Activated naive CD8-positive, alpha-beta T cell treated with anti-CD3 and anti-CD28 coated beads, Interleukin-2, amount 10 ng/mL, durations not matched to agents 7 days and 5 days (primary cell): ENCODE data around the gene NCSTN. TPM values are rescaled to one million over a fixed set of nuclear protein-coding genes. Genes with fewer than 3 reads are reported as not detected.

Experiments used
- ATAC-seq: fragments of 150-1000 bp; cut with Tn5 transposase; one replicate; pipeline ENCODE4 v1.10.0; 2021; ENCODE audit warnings: low read depth, moderate library complexity
- POLR2A ChIA-PET: fragments of 350-600 bp; sonication (Branson Sonifier 250); formaldehyde crosslinking; loops from one replicate; lab custom pipeline; 2021; ENCODE audit warnings: antibody characterized with exemption; lab: Charles Lee
- DNase-seq: peaks from one replicate; pipeline ENCODE4 v3.0.0; 2021
- H3K27ac Mint-ChIP-seq: one replicate; pipeline ENCODE4 v1.8.0; 2022; ENCODE audit warnings: mild to moderate bottlenecking, mixed read lengths
- H3K27me3 Mint-ChIP-seq: one replicate; pipeline ENCODE4 v1.8.0; 2022; ENCODE audit warnings: mild to moderate bottlenecking, moderate library complexity, mixed read lengths
- H3K36me3 Mint-ChIP-seq: one replicate; pipeline ENCODE4 v1.8.0; 2021; ENCODE audit warnings: mild to moderate bottlenecking, mixed read lengths
- H3K4me1 Mint-ChIP-seq: one replicate; pipeline ENCODE4 v1.8.0; 2021; ENCODE audit warnings: mixed read lengths
- H3K4me3 Mint-ChIP-seq: one replicate; pipeline ENCODE4 v1.8.0; 2022; ENCODE audit warnings: mild to moderate bottlenecking, moderate library complexity, mixed read lengths
- H3K9me3 Mint-ChIP-seq: one replicate; pipeline ENCODE4 v1.8.0; 2021; ENCODE audit warnings: mixed read lengths
- total RNA-seq, 2 experiments: library from RNA; stranded (reverse); gene quantifications; one replicate each; pipeline ENCODE4 v1.2.3, GENCODE V29; 2021

The NCSTN gene
- total RNA-seq: 10 to 100 TPM; 66.6 to 67.1 TPM

DNA sequence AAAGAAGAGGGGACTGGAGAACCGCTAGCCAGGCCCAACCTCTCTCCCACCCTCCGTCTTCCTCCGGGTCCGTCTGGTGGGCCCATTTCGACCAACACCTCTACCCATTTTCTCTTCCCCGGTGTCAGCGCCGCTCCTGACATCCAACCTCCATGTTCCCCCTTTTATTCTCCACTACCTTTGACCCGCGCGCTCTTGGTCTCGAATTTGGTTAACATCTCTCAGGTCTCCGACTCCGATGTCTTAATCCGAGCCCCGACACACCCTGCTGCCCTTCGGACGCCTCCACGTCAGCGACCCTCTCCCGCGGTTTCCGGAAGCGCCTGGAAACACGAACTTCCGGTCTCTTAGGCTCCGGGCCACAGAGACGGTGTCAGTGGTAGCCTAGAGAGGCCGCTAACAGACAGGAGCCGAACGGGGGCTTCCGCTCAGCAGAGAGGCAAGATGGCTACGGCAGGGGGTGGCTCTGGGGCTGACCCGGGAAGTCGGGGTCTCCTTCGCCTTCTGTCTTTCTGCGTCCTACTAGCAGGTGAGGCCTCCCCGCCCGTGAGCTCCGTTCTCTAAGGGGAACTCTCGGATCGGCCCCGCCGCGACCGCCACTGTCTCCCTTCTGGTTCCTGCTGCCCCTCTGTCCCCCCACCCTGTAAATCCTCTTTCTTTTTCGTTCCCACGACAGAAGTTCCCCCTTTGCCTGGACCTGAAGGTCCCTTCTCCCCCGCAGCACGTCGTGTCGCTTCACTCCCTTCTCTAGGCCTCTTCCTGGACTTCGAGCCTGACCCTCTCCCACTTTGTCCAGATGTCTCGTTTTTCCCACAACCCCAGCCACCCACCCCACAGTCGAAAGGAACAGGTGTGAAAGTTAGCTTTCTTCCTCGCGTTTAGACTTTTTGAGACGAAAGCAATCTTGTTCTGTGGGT is at the start of gene NCSTN, which contains the start of gene COPA:
TSS of gene NCSTN (plus strand) at position 431 of the 917 bp plus-strand sequence. CDS start at position 445, 14 bp downstream.
TSS of gene COPA (minus strand) at position 298 of the 917 bp plus-strand sequence. CDS start at position 218, 80 bp downstream.
- Mint-ChIP-seq H3K9me3 (no peaks in the 10 kb centered on the region), H3K36me3 (peaks cover 21% of the 10 kb centered on the region), H3K4me1 (peaks cover 44% of the 10 kb centered on the region), H3K27me3 (no peaks in the 10 kb centered on the region), H3K4me3 (peak within 1 kb of the TSS; percentile 100), H3K27ac (peak within 1 kb of the TSS; percentile 100)
- ATAC-seq: peak; percentile 98
- POLR2A ChIA-PET: interaction anchor here (0.9 to 1.3 kb wide), 2 partner anchors 10 to 58 kb away, joined by 3 read pairs; partner anchors contain the start of gene PEX19
- peak; percentile 84 for DNase-seq

DNA sequence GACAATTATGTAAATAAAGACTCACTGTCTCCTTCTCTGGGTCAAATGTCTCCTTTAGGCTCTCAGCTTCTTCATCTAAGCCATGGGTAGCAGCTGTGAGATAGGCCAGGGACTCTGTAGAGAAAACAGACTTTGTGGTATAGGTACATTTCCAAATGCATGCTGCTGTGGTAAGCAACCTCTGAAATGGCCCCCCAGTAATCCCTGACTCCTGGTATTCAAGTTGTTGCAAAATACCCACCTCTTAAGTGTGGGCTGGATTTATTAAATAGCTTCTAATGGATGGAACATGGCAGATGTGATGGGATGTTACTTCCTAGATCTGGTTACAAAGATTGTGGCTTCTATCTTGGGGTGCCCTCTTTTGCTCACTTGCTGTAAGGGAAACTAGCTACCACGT is 47.1 kb upstream of the NCSTN start:
- Mint-ChIP-seq H3K27me3 (no peaks in the 10 kb centered on the region), H3K9me3 (no peaks in the 10 kb centered on the region), H3K27ac (no peak overlapping the region), H3K4me1 (peaks cover 3% of the 10 kb centered on the region), H3K36me3 (peaks cover 26% of the 10 kb centered on the region), H3K4me3 (no peak overlapping the region)
- POLR2A ChIA-PET: no interaction called here
- ATAC-seq (no peak), DNase-seq (no peak)

DNA sequence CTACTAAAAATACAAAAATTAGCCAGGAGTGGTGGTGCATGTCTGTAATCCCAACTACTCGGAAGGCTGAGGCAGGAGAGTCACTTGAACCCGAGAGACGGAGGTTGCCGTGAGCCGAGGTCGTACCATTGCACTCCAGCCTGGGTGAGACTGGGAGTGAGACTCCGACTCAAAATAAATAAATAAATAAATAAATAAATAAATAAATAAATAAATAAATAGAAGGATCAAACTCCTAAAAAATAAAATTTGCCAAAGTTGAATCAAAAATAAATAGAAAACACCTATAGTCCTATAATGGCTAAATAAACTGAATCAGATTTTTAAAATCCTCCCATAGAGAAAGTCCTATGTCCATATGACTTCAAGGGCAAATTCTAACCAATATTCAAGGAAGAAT is 43.0 kb upstream of the NCSTN start:
- Mint-ChIP-seq H3K36me3 (peaks cover 22% of the 10 kb centered on the region), H3K27me3 (no peaks in the 10 kb centered on the region), H3K4me1 (no peaks in the 10 kb centered on the region), H3K9me3 (no peaks in the 10 kb centered on the region), H3K4me3 (no peak overlapping the region), H3K27ac (no peak overlapping the region)
- DNase-seq (no peak), ATAC-seq (no peak)
- POLR2A ChIA-PET: no interaction called here

DNA sequence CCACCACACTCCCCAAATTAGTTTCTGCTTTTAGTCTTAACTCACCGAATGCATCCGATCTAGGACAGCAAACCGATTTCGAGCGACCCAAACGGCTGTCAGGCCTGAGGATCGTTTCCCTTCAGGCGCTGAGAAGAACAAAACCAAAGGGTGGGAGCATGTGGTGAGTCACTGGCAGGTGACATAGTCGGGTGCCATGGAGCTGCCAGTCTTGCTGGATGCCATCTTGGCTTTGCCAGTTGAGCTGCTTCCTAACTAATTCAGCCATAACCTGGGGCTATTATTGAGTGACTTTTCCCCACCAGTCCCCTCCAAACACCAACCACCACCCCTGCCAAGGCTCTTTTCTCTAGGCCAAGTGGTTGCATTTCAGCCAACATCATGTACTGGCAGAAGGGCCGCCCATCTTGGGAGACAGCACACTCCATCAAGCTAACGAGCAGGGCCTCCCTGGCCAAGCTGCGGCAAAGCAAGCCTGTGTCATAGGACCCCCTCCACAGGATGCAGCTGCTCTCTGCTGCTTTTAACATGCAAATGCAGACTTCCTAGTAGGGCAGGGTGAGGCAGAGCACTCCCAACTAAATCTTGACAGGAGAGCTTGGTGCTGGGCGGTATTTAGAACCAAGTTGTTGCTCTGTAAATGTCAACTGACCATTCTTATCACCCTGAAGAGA is 35.9 kb upstream of the NCSTN start:
- H3K27ac Mint-ChIP-seq: no peak overlapping the region

DNA sequence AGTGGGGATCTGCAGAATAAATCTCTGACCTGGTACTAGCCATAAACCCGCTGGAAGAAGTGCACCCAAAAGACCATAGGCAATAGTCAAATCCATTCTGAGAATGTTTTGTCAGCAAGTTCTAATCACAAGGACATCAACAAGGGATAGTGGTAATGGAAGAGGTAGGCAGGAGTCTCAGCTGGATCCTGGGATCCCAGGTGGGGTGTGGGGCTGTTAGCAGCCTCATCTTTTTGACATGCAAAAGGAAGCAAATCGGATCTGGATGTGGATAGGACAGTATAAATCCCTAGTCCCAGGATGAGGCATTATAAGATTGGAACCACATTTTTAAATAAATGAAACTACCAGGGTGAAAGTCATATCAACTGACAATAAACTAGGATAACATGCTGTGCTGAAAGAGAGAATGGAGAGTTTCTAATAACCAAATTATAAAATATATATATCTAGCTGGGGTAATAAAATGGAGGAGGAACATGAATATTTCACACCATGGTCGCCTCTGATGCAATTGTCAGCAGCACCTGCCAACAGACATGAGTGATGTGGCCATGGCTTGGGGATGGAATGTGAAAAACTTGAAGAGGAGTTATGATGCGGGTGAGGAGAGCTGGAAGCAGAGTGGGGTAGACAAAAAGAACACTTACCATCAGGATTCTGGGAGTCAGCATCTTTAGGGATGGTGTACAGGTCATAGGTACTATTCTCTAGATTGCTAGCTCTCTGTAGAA is 34.6 kb upstream of the NCSTN start:
- ATAC-seq (no peak), DNase-seq (no peak)
- no peaks in the 10 kb centered on the region for H3K4me1 Mint-ChIP-seq
- no peaks in the 10 kb centered on the region for H3K9me3 Mint-ChIP-seq
- POLR2A ChIA-PET: no interaction called here
- H3K36me3 Mint-ChIP-seq: peaks cover 27% of the 10 kb centered on the region
- H3K4me3 Mint-ChIP-seq: no peak overlapping the region
- no peak overlapping the region for H3K27ac Mint-ChIP-seq
- H3K27me3 Mint-ChIP-seq: no peaks in the 10 kb centered on the region

More for the DNA sequence above, 35.9 kb upstream of the NCSTN start:
- no peak for ATAC-seq
- DNase-seq: no peak
- H3K4me1 Mint-ChIP-seq: no peaks in the 10 kb centered on the region
- H3K9me3 Mint-ChIP-seq: no peaks in the 10 kb centered on the region
- H3K36me3 Mint-ChIP-seq: peaks cover 26% of the 10 kb centered on the region
- H3K27me3 Mint-ChIP-seq: no peaks in the 10 kb centered on the region
- H3K4me3 Mint-ChIP-seq: no peak overlapping the region
- POLR2A ChIA-PET: no interaction called here

DNA sequence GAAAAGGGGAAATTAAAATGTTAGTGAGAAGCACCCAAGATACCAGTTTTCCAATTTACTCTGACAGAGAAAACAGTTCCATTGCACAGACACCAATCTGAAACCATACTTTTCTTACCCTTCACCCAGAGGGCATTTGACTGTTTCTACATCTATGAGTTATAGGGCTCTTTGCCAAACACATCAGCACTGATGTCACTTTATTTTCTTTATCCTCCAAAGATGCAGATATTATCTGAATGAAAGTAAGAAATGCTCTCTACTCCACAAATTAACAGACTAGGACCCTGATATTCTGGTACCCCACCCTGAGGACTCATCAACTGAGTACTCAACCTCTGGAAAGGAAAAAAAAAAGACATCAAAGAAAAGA is 34.0 kb upstream of the NCSTN start:
- Mint-ChIP-seq H3K27me3 (no peaks in the 10 kb centered on the region), H3K9me3 (no peaks in the 10 kb centered on the region), H3K27ac (no peak overlapping the region), H3K4me1 (no peaks in the 10 kb centered on the region), H3K4me3 (no peak overlapping the region), H3K36me3 (peaks cover 28% of the 10 kb centered on the region)
- POLR2A ChIA-PET: no interaction called here
- ATAC-seq (no peak), DNase-seq (no peak)

DNA sequence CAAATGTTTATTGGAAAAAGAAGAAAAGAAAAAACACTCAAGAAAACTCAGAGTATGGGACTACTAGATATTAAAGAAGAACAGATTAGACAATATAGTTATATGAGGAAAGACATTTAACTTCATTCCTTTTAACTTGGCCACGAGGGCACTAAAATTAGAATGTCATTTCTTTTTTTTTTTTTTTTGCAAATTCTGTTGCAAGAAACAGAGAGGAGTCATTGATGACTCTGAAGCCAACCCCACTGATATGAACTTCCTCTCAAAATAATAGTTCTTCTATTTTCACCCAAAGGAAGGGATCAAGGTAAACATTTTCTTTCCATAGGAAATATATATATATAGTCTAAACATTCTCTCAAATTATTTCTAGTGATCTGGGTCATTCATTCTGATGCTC is 33.6 kb upstream of the NCSTN start:
- Mint-ChIP-seq H3K27ac (no peak overlapping the region), H3K4me1 (no peaks in the 10 kb centered on the region), H3K9me3 (no peaks in the 10 kb centered on the region), H3K36me3 (peaks cover 30% of the 10 kb centered on the region), H3K4me3 (no peak overlapping the region), H3K27me3 (no peaks in the 10 kb centered on the region)
- POLR2A ChIA-PET: no interaction called here
- no peak for ATAC-seq
- DNase-seq: no peak

DNA sequence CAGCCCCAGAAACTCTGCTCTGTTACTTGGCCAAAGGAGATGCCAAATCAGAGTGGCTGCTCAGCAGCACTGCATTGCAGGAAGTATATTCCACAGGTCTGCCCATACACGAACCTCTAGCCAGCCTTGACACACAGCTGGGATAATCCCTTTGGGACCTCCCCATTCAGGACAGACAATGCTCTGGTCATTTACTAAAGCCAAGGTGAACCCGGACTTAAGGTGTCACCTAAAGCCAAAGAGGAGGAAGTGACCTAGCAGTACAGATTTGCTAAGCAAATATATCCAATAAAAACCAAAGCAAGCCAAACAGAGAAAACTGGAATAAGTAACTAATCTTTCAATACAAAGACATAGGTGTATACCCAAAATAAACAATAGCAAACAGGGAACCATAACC is 27.8 kb upstream of the NCSTN start:
- H3K4me1 Mint-ChIP-seq: peaks cover 8% of the 10 kb centered on the region
- H3K9me3 Mint-ChIP-seq: peaks cover 7% of the 10 kb centered on the region
- H3K4me3 Mint-ChIP-seq: no peak overlapping the region
- no peak for DNase-seq
- H3K36me3 Mint-ChIP-seq: peaks cover 65% of the 10 kb centered on the region
- POLR2A ChIA-PET: no interaction called here
- no peak for ATAC-seq
- H3K27me3 Mint-ChIP-seq: no peaks in the 10 kb centered on the region
- no peak overlapping the region for H3K27ac Mint-ChIP-seq

DNA sequence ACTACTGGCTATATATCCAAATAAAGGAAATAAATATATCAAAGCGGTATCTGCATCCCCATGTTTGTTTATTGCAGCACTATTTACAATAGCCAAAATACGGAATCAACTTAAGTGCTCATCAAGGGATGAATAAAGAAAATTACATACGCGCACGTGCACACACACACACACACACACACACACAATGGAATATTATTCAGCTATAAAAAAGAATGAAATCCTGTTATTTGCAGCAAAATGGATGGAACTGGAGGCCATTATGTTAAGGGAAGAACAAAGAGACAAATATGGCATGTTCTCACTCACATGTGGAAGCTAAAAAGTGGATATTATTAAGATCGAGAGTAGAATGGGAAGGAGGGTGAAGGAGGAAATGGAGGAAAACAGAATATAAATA is 20.4 kb upstream of the NCSTN start:
- Mint-ChIP-seq H3K9me3 (no peaks in the 10 kb centered on the region), H3K27me3 (no peaks in the 10 kb centered on the region), H3K4me3 (no peak overlapping the region), H3K36me3 (peaks cover 49% of the 10 kb centered on the region), H3K4me1 (no peaks in the 10 kb centered on the region), H3K27ac (no peak overlapping the region)
- DNase-seq: no peak
- no peak for ATAC-seq
- POLR2A ChIA-PET: no interaction called here

DNA sequence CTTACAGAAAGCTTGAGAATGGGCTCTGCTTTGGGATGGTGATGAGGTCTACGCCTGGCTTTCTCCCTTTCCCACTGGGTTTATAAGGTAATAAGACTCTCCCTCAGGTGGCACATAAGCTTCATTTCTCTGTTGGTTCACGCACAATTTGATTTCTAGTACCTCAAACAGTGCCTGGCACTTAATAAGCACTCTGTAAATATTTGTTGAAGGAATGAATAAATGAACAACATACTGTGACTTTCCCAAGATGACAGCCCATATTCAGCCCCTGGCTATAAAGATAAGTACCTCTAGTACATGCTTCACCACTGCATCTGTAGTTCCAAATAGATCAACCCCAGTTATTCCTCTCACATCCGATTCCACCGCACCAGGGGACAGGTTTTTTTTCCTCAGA is 17.9 kb upstream of the NCSTN start:
- no peaks in the 10 kb centered on the region for H3K4me1 Mint-ChIP-seq
- peaks cover 35% of the 10 kb centered on the region for H3K36me3 Mint-ChIP-seq
- H3K4me3 Mint-ChIP-seq: no peak overlapping the region
- H3K27ac Mint-ChIP-seq: no peak overlapping the region
- POLR2A ChIA-PET: no interaction called here
- DNase-seq (no peak), ATAC-seq (no peak)
- H3K9me3 Mint-ChIP-seq: no peaks in the 10 kb centered on the region
- H3K27me3 Mint-ChIP-seq: no peaks in the 10 kb centered on the region

DNA sequence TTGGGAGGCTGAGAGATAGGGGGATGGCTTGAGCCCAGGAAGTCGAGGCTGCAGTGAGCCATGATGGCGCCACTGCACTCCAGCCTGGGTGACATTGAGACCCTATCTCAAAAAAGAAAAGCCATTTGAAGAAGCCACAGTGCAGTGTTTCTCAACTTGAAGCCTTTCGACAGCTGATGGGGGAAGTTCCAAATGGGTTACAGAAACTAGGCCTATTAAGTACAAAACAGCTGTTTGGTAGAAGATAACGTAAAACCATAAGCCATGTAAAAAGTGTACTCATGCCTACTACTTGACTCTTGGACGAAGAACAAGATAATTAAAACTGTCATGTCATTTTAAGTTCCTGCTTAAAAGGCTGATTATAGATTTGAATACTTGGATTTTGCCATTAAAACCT is 16.8 kb upstream of the NCSTN start:
- no peak overlapping the region for H3K4me3 Mint-ChIP-seq
- H3K4me1 Mint-ChIP-seq: no peaks in the 10 kb centered on the region
- no peak for DNase-seq
- no peak for ATAC-seq
- POLR2A ChIA-PET: no interaction called here
- no peak overlapping the region for H3K27ac Mint-ChIP-seq
- H3K36me3 Mint-ChIP-seq: peaks cover 30% of the 10 kb centered on the region
- no peaks in the 10 kb centered on the region for H3K27me3 Mint-ChIP-seq
- no peaks in the 10 kb centered on the region for H3K9me3 Mint-ChIP-seq

DNA sequence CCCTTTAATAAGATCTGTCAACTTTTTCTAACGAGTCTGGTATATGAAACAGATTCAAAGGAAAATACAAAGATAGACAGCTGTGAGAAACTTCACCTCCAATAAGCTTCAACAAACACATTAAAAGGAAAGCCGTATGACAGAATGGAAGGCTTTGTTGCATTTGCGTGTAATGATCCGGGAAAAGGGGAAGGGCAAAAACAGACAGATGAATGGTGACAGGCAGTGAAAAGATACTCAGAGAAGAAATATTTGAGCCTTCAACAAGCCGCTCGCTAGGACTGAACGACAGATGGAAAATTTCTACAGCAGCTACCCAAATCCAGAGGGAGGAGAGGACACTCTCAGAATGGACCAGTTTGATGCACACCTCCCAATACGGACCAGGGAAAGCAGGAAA is 15.0 kb upstream of the NCSTN start:
- Mint-ChIP-seq H3K4me1 (no peaks in the 10 kb centered on the region), H3K4me3 (no peak overlapping the region), H3K36me3 (peaks cover 24% of the 10 kb centered on the region), H3K27me3 (no peaks in the 10 kb centered on the region), H3K27ac (no peak overlapping the region), H3K9me3 (no peaks in the 10 kb centered on the region)
- no peak for ATAC-seq
- POLR2A ChIA-PET: interaction anchor here (1.2 kb wide), 1 partner anchor 8 kb away, joined by 3 read pairs; no protein-coding TSS in a partner anchor
- DNase-seq: no peak

DNA sequence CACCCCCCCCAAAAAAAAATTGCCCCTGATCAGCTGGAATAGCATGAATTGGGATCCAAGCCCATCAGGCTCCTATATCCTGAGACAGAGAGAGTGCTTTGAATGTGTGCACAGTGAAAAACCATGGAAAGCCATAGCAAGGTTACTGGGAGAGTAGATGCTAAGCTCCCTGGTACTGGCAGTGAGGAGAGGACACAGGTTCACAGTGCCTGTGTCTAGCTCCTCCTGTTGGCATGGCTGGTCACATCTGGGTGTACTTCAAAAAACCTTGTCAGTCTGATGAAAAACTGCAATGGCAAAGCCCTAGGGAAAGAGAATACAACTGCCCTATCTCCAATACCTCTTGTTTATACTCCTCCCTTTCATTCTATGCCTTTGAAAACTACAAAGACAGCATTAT is 13.1 kb upstream of the NCSTN start:
- Mint-ChIP-seq H3K27ac (no peak overlapping the region), H3K9me3 (no peaks in the 10 kb centered on the region), H3K4me1 (no peaks in the 10 kb centered on the region), H3K27me3 (no peaks in the 10 kb centered on the region), H3K4me3 (no peak overlapping the region), H3K36me3 (peaks cover 20% of the 10 kb centered on the region)
- ATAC-seq (no peak), DNase-seq (no peak)
- POLR2A ChIA-PET: no interaction called here
